AG09319 (cell line): ENCODE results near the gene RFFL.

Source experiments
- DNase-seq: peaks from one replicate; pipeline ENCODE4 v3.0.0-alpha.2; 2010; ENCODE audit warnings: low read depth; ENCODE audit errors: extremely low read depth
- CTCF ChIP-seq: IDR thresholded peaks from 2 replicates; pipeline ENCODE4 v1.5.1; 2011; ENCODE audit warnings: low read depth, mild to moderate bottlenecking, inconsistent platforms, low read length, moderate library complexity

Gene RFFL

GRCh38 chr17:35018814-35019213 lies 44.7 kb downstream of the RFFL start:
- no peak for TF ChIP-seq CTCF
- no peak for DNase-seq

- no peak for TF ChIP-seq CTCF
These were observed 46.5 kb downstream of the RFFL start for GRCh38 chr17:35017021-35017420.

GRCh38 chr17:35016369-35016768 lies 47.1 kb downstream of the RFFL start:
- no peak for DNase-seq
- TF ChIP-seq CTCF = no peak

More at GRCh38 chr17:35017021-35017420, 46.5 kb downstream of the RFFL start:
- no peak for DNase-seq

GRCh38 chr17:35011671-35012216 lies 51.8 kb downstream of the RFFL start:
- no peak for DNase-seq
- TF ChIP-seq CTCF = no peak

- TF ChIP-seq CTCF = no peak
- no peak for DNase-seq
These were observed 53.4 kb downstream of the RFFL start for GRCh38 chr17:35010093-35010492.

GRCh38 chr17:35006961-35007360 lies 56.5 kb downstream of the RFFL start:
- TF ChIP-seq CTCF = no peak
- DNase-seq = no peak

- DNase-seq = no peak
- TF ChIP-seq CTCF = no peak
These were observed 57.2 kb downstream of the RFFL start for GRCh38 chr17:35006345-35006744.
